ENCODE results near the gene PEMT.

GRCh38 chr17:17536702-17537101 is 54.8 kb downstream of the PEMT start:
- TF ChIP-seq POLR2A (IDR thresholded peaks at IDR 0.05), result no peak
- no peak for TF ChIP-seq CTCF (IDR thresholded peaks at IDR 0.05 in 8 of 11, conservative IDR thresholded peaks at IDR 0.05 in 3 of 11)
